Prostate gland (tissue), 2 donors: ENCODE results near the gene CHST11. TPM values are rescaled to one million over a fixed set of nuclear protein-coding genes. Genes with fewer than 3 reads are reported as not detected.

Experiments used
- DNase-seq: peaks from one replicate; pipeline ENCODE4 v3.0.0-alpha.2; 2019; ENCODE audit warnings: low spot score
- H3K27ac ChIP-seq, 2 donors: fragments of 200-600 bp; sonication (generic); 2 replicates each; pipeline ENCODE4 v1.5.1; 2017 to 2019
- H3K27me3 ChIP-seq: fragments of 200-600 bp; sonication (generic); replicated peaks from 2 replicates; pipeline ENCODE4 v1.5.1; 2019; ENCODE audit not compliant: insufficient read depth
- H3K36me3 ChIP-seq, 2 donors: fragments of 200-600 bp; sonication (generic); 1 replicate in 1 of 2; 2 replicates in 1 of 2; pipeline versions ENCODE4 v1.5.1 to v1.8.1; 2017 to 2019
- H3K4me1 ChIP-seq: fragments of 200-600 bp; sonication (generic); replicated peaks from 2 replicates; pipeline ENCODE4 v1.5.1; 2019
- H3K4me3 ChIP-seq, 2 donors: fragments of 200-600 bp; sonication (generic); 2 replicates each; pipeline ENCODE4 v1.5.1; 2017 to 2019
- H3K9me3 ChIP-seq: fragments of 200-600 bp; sonication (generic); 2 replicates; pipeline ENCODE4 v1.5.1; 2017
- POLR2A ChIP-seq: fragments of 450-650 bp; IDR thresholded peaks from one replicate; pipeline ENCODE4 v1.6.1; 2016; ENCODE audit warnings: antibody characterized with exemption, mild to moderate bottlenecking
- POLR2AphosphoS5 ChIP-seq: sonication (generic); formaldehyde crosslinking; IDR thresholded peaks from one replicate; pipeline ENCODE4 v1.6.1; 2017; ENCODE audit warnings: antibody characterized with exemption
- WGBS: methylation state at CpG from one replicate; pipeline ENCODE4 v1.1.5; 2018; 5-methylcytosine and 5-hydroxymethylcytosine counted together
- intact Hi-C: fragments of 100-400 bp; cut with DNase I; formaldehyde crosslinking; loops from one replicate; pipeline ENCODE4 v1.14.2; 2022
- total RNA-seq, 2 donors: library from RNA; depleted of rRNA; stranded (reverse); fragments of >200 nt; gene quantifications; one replicate each; pipeline ENCODE4 v1.1.0, GENCODE V29; 2016
- TF ChIP-seq, protein P1 (sequence below), 4 experiments: fragments of 200-600 bp in 2 of 4; fragments of 450-650 bp in 2 of 4; sonication (generic) in 2 of 4; IDR thresholded peaks; 1 replicate in 3 of 4; 2 replicates in 1 of 4; pipeline ENCODE4 v1.5.1; 2016 to 2019; ENCODE audit warnings: antibody characterized with exemption in 4 of 4, mild to moderate bottlenecking in 2 of 4, moderate library complexity in 2 of 4

Gene CHST11
- total RNA-seq, 2 donors from 2014 or later = 10.4 to 25.4 TPM

DNA sequence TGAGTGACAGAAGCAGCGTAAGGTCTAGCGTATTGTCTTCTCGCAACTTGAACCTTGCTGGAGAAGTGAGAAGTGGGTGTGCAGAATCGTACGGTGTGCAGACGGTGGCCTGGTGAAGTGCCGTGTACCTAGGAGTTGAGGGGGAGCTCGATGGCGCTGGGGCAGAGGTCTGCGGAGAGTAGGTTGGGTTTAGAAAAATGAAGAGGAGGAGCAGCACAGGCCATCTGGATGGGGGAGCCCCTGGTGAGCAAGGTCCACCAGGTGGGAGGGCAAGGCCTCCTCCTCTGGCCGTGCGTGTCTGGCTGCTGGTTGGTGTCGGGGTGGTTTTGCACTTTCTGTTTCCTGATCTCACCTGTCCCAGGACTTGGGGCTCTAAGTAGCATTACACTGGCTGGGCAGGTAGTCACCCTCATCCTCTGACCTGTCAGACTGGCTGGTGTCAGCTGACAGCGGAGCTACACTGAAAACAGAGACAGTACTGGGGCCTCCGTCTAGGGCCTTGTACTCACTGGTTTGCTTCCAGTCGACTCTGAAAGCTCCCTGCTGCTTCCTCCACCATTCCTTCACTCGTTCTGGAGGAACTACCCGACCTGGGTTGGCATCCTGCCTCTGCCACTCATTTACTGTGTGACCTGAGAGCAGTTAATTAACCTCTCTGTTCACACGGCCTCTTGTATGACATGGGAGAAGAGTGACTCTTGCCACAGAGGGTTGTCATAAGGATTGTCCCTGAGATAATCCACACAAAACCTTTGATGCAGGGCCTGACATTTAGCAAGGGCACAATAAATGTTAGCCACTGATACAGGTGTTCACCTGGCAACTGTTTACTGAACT lies 273.1 kb downstream of the CHST11 start:
- no peak overlapping the region for H3K27ac ChIP-seq
- H3K4me3 ChIP-seq = no peak overlapping the region
- no peak for DNase-seq
- no peaks in the 10 kb centered on the region for H3K36me3 ChIP-seq
- WGBS = 85% methylated on average over 19 of the region's 19 CpGs
- no peaks in the 10 kb centered on the region for H3K9me3 ChIP-seq
- peaks cover 3% of the 10 kb centered on the region for H3K4me1 ChIP-seq
- no peaks in the 10 kb centered on the region for H3K27me3 ChIP-seq
- intact Hi-C loops = no loop called here
- no peak for TF ChIP-seq POLR2AphosphoS5
- TF ChIP-seq, protein P1, sequence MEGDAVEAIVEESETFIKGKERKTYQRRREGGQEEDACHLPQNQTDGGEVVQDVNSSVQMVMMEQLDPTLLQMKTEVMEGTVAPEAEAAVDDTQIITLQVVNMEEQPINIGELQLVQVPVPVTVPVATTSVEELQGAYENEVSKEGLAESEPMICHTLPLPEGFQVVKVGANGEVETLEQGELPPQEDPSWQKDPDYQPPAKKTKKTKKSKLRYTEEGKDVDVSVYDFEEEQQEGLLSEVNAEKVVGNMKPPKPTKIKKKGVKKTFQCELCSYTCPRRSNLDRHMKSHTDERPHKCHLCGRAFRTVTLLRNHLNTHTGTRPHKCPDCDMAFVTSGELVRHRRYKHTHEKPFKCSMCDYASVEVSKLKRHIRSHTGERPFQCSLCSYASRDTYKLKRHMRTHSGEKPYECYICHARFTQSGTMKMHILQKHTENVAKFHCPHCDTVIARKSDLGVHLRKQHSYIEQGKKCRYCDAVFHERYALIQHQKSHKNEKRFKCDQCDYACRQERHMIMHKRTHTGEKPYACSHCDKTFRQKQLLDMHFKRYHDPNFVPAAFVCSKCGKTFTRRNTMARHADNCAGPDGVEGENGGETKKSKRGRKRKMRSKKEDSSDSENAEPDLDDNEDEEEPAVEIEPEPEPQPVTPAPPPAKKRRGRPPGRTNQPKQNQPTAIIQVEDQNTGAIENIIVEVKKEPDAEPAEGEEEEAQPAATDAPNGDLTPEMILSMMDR (IDR thresholded peaks at IDR 0.05) = no peak
- TF ChIP-seq POLR2A = no peak

DNA sequence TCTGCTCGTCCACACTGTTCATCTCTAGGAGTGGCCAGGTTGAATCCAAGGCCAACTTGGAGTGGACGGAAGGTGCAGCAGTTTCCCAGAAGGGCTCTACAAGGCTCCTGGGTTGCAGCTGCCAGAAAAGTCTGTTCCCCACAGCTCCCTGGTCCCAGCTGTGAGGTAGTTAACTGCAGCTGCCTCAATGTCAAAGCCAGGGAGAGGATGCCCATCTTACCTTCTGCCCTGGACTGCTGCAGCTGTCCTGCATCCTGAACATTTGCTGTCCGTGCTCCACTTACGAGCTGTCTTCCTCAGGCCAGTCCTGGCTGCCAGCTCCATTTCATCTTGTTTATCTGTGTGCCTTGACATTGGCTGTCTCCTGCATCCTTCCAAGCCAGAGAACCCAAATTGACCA lies 274.0 kb downstream of the CHST11 start:
- H3K27ac ChIP-seq = no peak overlapping the region
- TF ChIP-seq, protein P1 (IDR thresholded peaks at IDR 0.05) = no peak
- no peak for TF ChIP-seq POLR2A
- no peak for TF ChIP-seq POLR2AphosphoS5

DNA sequence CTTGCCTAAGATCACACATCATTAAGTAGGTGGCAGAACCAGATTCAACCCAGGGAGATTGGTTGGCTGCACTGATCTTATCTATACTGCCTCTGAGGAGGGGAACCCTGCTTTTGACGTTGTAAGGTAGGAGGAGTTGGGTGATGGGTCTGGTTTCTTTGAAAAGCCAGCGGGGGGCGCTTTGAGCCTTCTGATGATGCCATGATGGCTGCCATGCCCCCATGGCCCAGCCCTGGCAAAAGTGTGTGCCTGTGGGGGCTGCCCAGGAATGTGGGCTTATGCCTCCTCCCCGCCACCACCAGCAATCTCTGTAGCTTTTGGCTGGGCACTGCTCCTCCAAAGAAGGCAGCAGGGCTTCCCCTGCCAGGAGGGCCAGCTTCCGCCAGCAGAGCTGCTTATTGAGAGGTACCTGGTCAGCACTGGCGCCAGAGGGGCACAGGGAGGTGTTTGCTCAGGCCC lies 277.0 kb downstream of the CHST11 start:
- intact Hi-C loops = no loop called here
- peak; percentile 27 for DNase-seq
- Histone ChIP-seq H3K27ac (no peak overlapping the region), H3K9me3 (no peaks in the 10 kb centered on the region), H3K36me3 (no peaks in the 10 kb centered on the region), H3K4me1 (peaks cover 3% of the 10 kb centered on the region), H3K27me3 (no peaks in the 10 kb centered on the region), H3K4me3 (no peak overlapping the region)
- WGBS = 55% methylated on average over 6 of the region's 6 CpGs
- no peak for TF ChIP-seq POLR2A
- TF ChIP-seq POLR2AphosphoS5 = no peak
- TF ChIP-seq, protein P1 (IDR thresholded peaks at IDR 0.05) = no peak

More for the DNA sequence above, 274.0 kb downstream of the CHST11 start:
- Histone ChIP-seq H3K4me1 (peaks cover 3% of the 10 kb centered on the region), H3K36me3 (no peaks in the 10 kb centered on the region), H3K9me3 (no peaks in the 10 kb centered on the region), H3K27me3 (no peaks in the 10 kb centered on the region), H3K4me3 (no peak overlapping the region)
- DNase-seq = no peak
- WGBS = 74% methylated on average over 4 of the region's 4 CpGs
- intact Hi-C loops = no loop called here

DNA sequence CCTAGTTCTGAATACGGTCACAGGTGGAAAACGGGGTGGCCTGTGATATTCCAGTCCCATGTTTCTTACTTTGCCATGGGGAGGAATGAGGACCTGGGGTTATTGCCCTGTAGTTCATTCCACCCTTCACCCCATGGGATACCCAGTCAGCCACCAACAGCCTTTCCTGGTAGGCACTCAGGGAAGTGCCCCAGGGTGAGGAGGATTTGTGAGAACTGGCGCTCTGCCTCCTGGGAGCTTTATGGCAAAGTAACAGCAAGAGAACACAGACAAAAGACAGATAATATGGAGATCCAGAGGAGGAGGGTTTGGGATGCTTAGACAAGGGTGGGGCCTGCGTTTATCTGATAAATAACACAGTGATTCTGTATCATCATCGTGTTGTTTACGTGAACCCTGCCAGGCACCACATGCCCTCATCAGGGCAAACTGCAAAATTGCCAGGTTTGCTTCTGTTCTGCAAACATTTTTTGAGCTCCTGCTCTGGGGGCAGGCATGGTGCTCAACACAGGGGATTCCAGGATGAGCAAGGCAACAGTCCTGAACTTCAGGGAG lies 277.9 kb downstream of the CHST11 start:
- 52% methylated on average over 6 of the region's 6 CpGs for WGBS
- no peaks in the 10 kb centered on the region for H3K36me3 ChIP-seq
- no peak for TF ChIP-seq POLR2A

DNA sequence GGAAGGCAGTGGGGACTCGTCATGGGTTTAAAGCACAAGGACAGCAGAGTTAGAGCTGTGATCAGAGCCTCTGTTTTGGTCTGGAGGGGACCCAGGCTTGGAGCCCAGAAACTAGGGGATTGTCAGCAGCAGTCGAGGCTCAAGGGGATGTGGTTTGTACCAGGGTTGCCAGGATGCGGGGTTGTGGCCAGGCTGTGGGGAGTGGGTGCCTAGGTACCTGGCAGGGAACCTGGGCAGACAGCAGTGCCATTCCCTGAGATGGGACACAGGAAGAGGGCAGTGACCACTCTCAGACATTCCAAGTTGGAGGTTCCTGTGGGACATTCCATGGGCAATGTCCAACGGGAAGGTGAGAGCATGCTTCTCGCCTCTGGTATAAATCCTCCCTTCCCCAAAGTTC lies 279.1 kb downstream of the CHST11 start:
- DNase-seq = no peak
- WGBS = 71% methylated on average over 4 of the region's 5 CpGs
- intact Hi-C loops = no loop called here
- Histone ChIP-seq H3K9me3 (no peaks in the 10 kb centered on the region), H3K27ac (no peak overlapping the region), H3K36me3 (no peaks in the 10 kb centered on the region), H3K4me1 (peaks cover 3% of the 10 kb centered on the region), H3K27me3 (no peaks in the 10 kb centered on the region), H3K4me3 (no peak overlapping the region)
- no peak for TF ChIP-seq POLR2AphosphoS5
- TF ChIP-seq, protein P1 (IDR thresholded peaks at IDR 0.05) = no peak

More for the DNA sequence above, 277.9 kb downstream of the CHST11 start:
- DNase-seq = no peak
- H3K4me3 ChIP-seq = no peak overlapping the region
- H3K4me1 ChIP-seq = peaks cover 3% of the 10 kb centered on the region
- H3K27ac ChIP-seq = no peak overlapping the region
- H3K27me3 ChIP-seq = no peaks in the 10 kb centered on the region
- no peaks in the 10 kb centered on the region for H3K9me3 ChIP-seq
- intact Hi-C loops = no loop called here
